Measurements from ENCODE around the gene CHST13.

Gene CHST13

GRCh38 chr3:126523745-126524428 is at the start of gene CHST13:
Gene CHST13 (plus strand): TSS chr3:126524155. CDS start chr3:126524333, 178 bp downstream.
- no peak for DNase-seq (ENCODE audit: low read depth)

- DNase-seq (ENCODE audit: low read depth), result peak; percentile 17
These were observed 49.2 kb upstream of the CHST13 start for GRCh38 chr3:126474498-126475412.

- DNase-seq (ENCODE audit: low read depth), result peak; percentile 91
These were observed 48.4 kb upstream of the CHST13 start, which contains the start of gene ZXDC for GRCh38 chr3:126475413-126476114. Gene ZXDC (minus strand): TSS chr3:126475891. CDS start chr3:126475865, 26 bp downstream.

GRCh38 chr3:126476166-126477060 is 47.5 kb upstream of the CHST13 start:
- no peak for DNase-seq (ENCODE audit: low read depth)

GRCh38 chr3:126477061-126477380 is 46.9 kb upstream of the CHST13 start:
- no peak for DNase-seq (ENCODE audit: low read depth)

- no peak for DNase-seq (ENCODE audit: low read depth)
These were observed 45.2 kb upstream of the CHST13 start for GRCh38 chr3:126478581-126479310.

GRCh38 chr3:126479642-126480041 is 44.3 kb upstream of the CHST13 start:
- DNase-seq (ENCODE audit: low read depth), result no peak

- no peak for DNase-seq (ENCODE audit: low read depth)
These were observed 43.7 kb upstream of the CHST13 start for GRCh38 chr3:126480206-126480605.

GRCh38 chr3:126480861-126481260 is 43.1 kb upstream of the CHST13 start:
- DNase-seq (ENCODE audit: low read depth), result no peak

- DNase-seq (ENCODE audit: low read depth), result no peak
These were observed 42.0 kb upstream of the CHST13 start for GRCh38 chr3:126481808-126482502.

- no peak for DNase-seq (ENCODE audit: low read depth)
These were observed 41.3 kb upstream of the CHST13 start for GRCh38 chr3:126482503-126483255.

- DNase-seq (ENCODE audit: low read depth), result no peak
These were observed 40.6 kb upstream of the CHST13 start for GRCh38 chr3:126483321-126483761.

GRCh38 chr3:126484148-126484547 is 39.8 kb upstream of the CHST13 start:
- no peak for DNase-seq (ENCODE audit: low read depth)

- DNase-seq (ENCODE audit: low read depth), result no peak
These were observed 39.3 kb upstream of the CHST13 start for GRCh38 chr3:126484662-126485061.

GRCh38 chr3:126485176-126485897 is 38.6 kb upstream of the CHST13 start:
- no peak for DNase-seq (ENCODE audit: low read depth)

- DNase-seq (ENCODE audit: low read depth), result no peak
These were observed 38.0 kb upstream of the CHST13 start for GRCh38 chr3:126485956-126486355.

- no peak for DNase-seq (ENCODE audit: low read depth)
These were observed 37.6 kb upstream of the CHST13 start for GRCh38 chr3:126486360-126486847.

GRCh38 chr3:126487151-126487771 is 36.7 kb upstream of the CHST13 start:
- no peak for DNase-seq (ENCODE audit: low read depth)
